Glutamatergic neuron (in vitro differentiated cells): Measurements from ENCODE around the gene TRIM56. TPM values are rescaled to one million over a fixed set of nuclear protein-coding genes. Genes with fewer than 3 reads are reported as not detected.
"Not testable (repeated sequence)": the region's sequence is repeated elsewhere in the genome, so short reads cannot be mapped to it uniquely, and the experiment has no call there.

Source experiments
- DNase-seq: peaks from one replicate; pipeline ENCODE4 v3.0.0; 2022
- H3K27ac Mint-ChIP-seq: one replicate; pipeline ENCODE4 v1.8.0; 2020; ENCODE audit warnings: mild to moderate bottlenecking, mixed read lengths, inconsistent platforms; ENCODE audit not compliant: unreplicated experiment
- H3K27me3 Mint-ChIP-seq: one replicate; pipeline ENCODE4 v1.8.0; 2020; ENCODE audit warnings: mild to moderate bottlenecking, moderate library complexity, mixed read lengths, inconsistent platforms; ENCODE audit not compliant: unreplicated experiment
- H3K36me3 Mint-ChIP-seq: one replicate; pipeline ENCODE4 v1.8.0; 2020; ENCODE audit warnings: mild to moderate bottlenecking, mixed read lengths, inconsistent platforms; ENCODE audit not compliant: unreplicated experiment
- H3K4me1 Mint-ChIP-seq: one replicate; pipeline ENCODE4 v1.8.0; 2020; ENCODE audit warnings: mild to moderate bottlenecking, low read depth, mixed read lengths, inconsistent platforms; ENCODE audit not compliant: unreplicated experiment
- H3K4me3 Mint-ChIP-seq: one replicate; pipeline ENCODE4 v1.8.0; 2020; ENCODE audit warnings: mild to moderate bottlenecking, mixed read lengths, inconsistent platforms; ENCODE audit not compliant: unreplicated experiment
- H3K9me3 Mint-ChIP-seq: one replicate; pipeline ENCODE4 v1.8.0; 2020; ENCODE audit warnings: mild to moderate bottlenecking, moderate library complexity, mixed read lengths, inconsistent platforms; ENCODE audit not compliant: unreplicated experiment
- CTCF ChIP-seq: fragments of 200-600 bp; sonication (generic); IDR thresholded peaks from one replicate; pipeline ENCODE4 v1.5.0; 2021; ENCODE audit not compliant: partially characterized antibody, unreplicated experiment
- total RNA-seq: library from RNA; stranded (reverse); fragmentation: NEBNext Ultra II Directional; extraction: Animal tissue kit (Norgen Biotek cat#: 25700); gene quantifications from one replicate; pipeline ENCODE4 v1.2.1, GENCODE V29; 2021; ENCODE audit not compliant: unreplicated experiment

Gene TRIM56
- total RNA-seq, 1 donor from 2014 or later = 0.61 TPM

GRCh38 chr7:101060992-101061391 is 24.3 kb upstream of the TRIM56 start:
- H3K27me3 Mint-ChIP-seq = peaks cover 11% of the 10 kb centered on the region
- no peaks in the 10 kb centered on the region for H3K9me3 Mint-ChIP-seq
- no peak for DNase-seq
- no peak for TF ChIP-seq CTCF
- H3K4me1 Mint-ChIP-seq = peaks cover under 1% of the 10 kb centered on the region
- no peak overlapping the region for H3K4me3 Mint-ChIP-seq
- no peaks in the 10 kb centered on the region for H3K36me3 Mint-ChIP-seq
- no peak overlapping the region for H3K27ac Mint-ChIP-seq

- not testable (repeated sequence) for H3K27me3 Mint-ChIP-seq, DNase-seq, H3K36me3 Mint-ChIP-seq, H3K4me3 Mint-ChIP-seq, H3K27ac Mint-ChIP-seq, H3K4me1 Mint-ChIP-seq, H3K9me3 Mint-ChIP-seq
Observed at GRCh38 chr7:101064176-101064550, 21.1 kb upstream of the TRIM56 start.

GRCh38 chr7:101065162-101065561 is 20.1 kb upstream of the TRIM56 start:
- H3K27me3 Mint-ChIP-seq, H3K36me3 Mint-ChIP-seq, H3K4me1 Mint-ChIP-seq, H3K4me3 Mint-ChIP-seq, DNase-seq, H3K9me3 Mint-ChIP-seq, H3K27ac Mint-ChIP-seq: not testable (repeated sequence)

GRCh38 chr7:101066141-101066832 is 19.0 kb upstream of the TRIM56 start:
- H3K9me3 Mint-ChIP-seq = peaks cover 1% of the 10 kb centered on the region

GRCh38 chr7:101066833-101067177 is 18.5 kb upstream of the TRIM56 start:
- Mint-ChIP-seq H3K4me1 (peaks cover 8% of the 10 kb centered on the region), H3K9me3 (peaks cover 1% of the 10 kb centered on the region), H3K27ac (no peak overlapping the region), H3K36me3 (no peaks in the 10 kb centered on the region), H3K27me3 (peaks cover 9% of the 10 kb centered on the region), H3K4me3 (no peak overlapping the region)
- TF ChIP-seq CTCF = no peak
- DNase-seq = no peak

More at GRCh38 chr7:101066141-101066832, 19.0 kb upstream of the TRIM56 start:
- H3K4me3 Mint-ChIP-seq = no peak overlapping the region
- H3K4me1 Mint-ChIP-seq = peaks cover 8% of the 10 kb centered on the region
- H3K27ac Mint-ChIP-seq = peak overlapping the region; percentile 62
- no peak for DNase-seq
- no peaks in the 10 kb centered on the region for H3K36me3 Mint-ChIP-seq
- no peak for TF ChIP-seq CTCF
- H3K27me3 Mint-ChIP-seq = peaks cover 9% of the 10 kb centered on the region

DNA sequence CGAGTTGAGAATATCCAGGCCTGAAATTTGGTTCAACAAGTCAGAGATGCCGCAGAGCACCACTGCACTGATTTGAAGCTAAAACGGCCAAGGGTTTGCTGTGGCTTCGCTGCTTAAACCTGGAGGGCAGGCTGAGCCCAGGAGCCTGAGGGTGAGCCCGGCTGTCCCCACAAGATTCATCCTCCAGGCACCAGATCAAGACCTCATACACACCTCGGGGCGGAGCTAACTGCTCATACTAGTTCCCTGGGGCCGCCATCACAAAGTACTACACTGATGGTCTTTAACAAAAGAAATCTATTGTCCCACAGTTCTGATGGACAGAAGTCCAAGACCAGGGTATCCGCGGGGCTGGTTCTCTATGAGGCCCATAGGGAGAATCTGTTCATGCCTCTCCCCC is 16.9 kb upstream of the TRIM56 start:
- TF ChIP-seq CTCF = no peak
- Mint-ChIP-seq H3K4me3 (no peak overlapping the region), H3K36me3 (no peaks in the 10 kb centered on the region), H3K4me1 (peaks cover 8% of the 10 kb centered on the region), H3K27me3 (peaks cover 5% of the 10 kb centered on the region), H3K27ac (no peak overlapping the region), H3K9me3 (peaks cover 1% of the 10 kb centered on the region)
- no peak for DNase-seq

GRCh38 chr7:101071362-101072104 is 13.7 kb upstream of the TRIM56 start:
- not testable (repeated sequence) for H3K27me3 Mint-ChIP-seq, H3K4me1 Mint-ChIP-seq, H3K9me3 Mint-ChIP-seq, DNase-seq, H3K4me3 Mint-ChIP-seq, H3K36me3 Mint-ChIP-seq, H3K27ac Mint-ChIP-seq
